ENCODE measurements around the gene ZNF474.
A peak's percentile ranks its signal among the peaks of the same experiment; 100 is the strongest.

ZNF474 gene

DNA sequence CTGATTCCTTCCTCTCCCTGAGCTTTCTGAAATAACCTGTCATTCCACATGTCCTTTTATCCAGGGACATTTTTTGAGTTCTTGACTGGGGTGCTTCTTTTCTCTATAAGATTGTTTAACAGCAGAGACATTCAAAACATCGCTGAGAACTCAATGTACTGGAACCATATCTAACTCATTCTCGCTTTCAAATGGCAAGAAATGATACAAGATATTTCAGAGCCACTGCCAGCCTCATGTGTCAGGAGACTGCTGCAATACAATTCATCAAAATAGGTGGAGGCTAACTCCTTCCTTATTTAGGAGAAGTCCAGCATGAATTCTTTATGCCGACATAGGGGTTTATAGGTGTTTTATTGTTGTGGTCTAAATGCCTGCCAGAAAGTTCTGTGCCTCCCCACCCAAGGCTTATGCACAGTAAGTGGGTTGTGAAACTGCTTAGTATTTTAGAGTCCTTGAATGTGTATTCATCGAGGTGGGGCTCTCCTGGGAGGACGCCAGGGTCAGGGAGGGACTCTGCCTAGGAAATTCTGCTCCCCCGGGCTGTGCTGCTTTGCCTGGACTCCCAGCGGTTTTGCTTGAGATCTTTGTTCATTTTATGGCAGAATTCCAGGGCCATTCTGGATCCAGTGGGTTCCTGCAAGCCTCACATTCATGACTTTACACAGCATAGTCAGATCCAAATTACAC is 53.9 kb downstream of the ZNF474 start:
- DNase-seq: no peak

DNA sequence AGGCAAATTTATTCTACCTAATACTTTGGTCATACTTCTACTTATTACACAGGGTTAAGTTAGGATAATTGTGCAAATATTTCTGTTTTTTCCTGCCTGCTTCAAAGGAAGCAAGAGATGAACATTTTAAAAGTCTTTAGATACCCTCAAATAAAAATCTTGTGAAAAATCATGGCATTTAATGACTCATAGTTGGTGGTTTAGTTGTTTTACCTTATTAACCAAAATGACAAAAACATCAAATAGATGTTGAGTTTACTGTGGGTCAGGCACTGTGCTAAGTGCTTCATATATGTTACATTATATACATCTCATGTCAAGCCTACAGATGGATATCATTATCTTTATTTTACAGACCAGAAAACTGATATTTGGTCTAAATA is 54.4 kb downstream of the ZNF474 start:
- DNase-seq: no peak

DNA sequence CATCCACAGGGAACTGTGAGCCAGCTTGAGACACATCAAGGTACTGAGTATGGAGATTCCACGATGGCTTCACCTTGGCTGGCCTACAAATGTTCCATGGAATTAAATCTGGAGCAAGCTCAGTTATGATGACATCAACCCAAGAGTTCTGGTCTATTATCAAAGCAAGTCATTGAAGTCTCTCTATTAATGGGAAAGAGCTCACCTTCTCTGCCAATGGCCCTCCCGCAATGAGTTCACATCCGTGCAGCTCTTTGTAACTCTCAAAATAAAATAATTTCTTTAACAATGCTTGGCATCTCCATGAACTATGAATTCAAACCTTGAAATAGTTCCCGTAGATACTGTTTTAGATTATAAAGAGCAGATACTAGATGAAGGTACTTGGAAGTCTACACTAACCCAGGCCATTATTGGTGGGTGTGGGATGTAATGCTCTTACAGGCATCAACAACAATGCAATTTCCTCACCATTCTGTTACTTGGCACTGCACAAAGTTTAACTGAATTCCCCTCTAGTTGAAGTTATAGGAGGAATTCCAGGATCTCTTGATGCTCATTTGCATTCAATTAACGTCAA is 55.4 kb downstream of the ZNF474 start:
- DNase-seq: no peak

DNA sequence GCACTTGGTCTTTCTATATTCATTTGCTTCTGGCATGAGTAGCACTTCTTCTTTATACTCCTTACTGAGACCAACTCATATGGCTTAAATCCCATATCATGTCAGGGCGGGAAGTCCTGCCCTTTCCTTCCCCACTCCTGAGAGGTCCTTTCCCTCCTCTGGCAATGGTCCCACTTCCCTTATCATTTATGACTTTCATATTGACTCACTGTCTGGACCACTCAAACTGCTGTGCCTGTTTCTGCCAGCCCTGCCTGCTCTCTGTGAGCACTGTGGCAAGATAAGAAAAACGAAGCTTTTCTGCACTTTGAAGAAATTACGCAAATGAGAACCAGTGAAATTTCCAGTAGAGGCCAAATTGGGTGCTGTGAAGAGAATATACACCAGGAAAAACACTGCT is 58.1 kb downstream of the ZNF474 start:
- peak; percentile 28 for DNase-seq

DNA sequence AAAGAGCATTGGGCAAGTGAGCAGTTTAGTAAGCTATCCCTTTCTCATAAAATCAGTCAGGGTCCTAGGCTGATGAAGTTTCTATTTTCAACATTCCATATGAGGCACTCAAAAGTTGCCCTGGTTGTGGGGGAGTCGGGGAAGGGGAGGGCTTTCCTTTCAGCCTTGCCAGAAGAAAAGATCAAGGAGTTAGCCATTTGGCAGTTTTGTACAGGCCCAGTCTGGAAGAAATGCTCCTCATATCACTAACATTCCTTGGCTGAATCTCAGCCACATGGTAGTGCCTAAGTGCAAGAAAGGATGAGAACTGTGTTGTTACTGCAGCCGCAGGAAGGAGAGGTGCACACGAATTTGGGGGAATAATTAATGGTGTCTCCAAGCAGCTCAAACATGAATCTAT is 60.8 kb downstream of the ZNF474 start:
- no peak for DNase-seq

DNA sequence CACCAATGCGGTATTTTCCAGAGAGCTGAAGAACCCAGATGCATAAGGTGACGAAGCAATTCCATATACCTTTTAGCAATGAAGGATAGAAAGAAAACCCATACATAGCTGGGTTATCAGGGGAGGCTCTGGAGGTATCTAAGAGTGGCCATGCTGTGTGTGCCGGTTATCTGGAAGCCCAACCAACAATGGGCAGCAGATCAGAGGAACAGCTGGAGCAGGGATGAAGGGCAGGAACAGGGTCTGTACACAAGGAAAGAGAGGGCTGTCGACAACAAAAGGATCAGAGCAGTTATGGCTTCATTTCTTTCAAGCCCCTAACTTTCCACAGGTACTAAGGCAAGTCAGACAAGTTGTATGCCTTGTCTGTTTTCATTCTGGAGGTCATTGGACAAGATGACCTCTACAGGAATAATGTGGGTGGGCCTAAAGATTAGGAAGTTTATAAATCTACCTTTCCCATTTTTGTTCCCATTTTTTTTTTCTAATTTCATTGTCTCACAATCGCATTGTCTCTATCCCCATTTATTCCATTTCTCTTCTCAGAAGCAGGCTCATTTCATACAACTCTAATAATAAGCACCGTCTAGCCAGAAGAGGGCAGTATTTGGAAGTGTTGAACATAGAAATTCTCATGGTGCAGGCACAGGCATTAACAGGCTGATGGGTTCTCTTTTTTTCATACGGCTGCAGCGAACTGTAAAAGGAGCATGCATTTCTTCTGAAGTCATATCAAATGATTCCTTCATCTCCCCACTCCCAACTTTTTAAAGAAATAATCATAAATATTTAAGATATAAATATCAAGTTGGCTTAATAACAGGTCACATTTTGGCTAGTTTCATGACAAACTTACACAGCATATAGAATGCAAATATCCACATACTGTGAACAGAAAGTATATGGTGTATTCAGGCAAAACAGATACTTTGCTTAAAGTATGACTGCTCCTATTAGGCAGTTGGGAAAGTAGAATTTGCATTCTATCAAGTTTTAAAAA is 63.5 kb downstream of the ZNF474 start:
- DNase-seq: peak; percentile 60

DNA sequence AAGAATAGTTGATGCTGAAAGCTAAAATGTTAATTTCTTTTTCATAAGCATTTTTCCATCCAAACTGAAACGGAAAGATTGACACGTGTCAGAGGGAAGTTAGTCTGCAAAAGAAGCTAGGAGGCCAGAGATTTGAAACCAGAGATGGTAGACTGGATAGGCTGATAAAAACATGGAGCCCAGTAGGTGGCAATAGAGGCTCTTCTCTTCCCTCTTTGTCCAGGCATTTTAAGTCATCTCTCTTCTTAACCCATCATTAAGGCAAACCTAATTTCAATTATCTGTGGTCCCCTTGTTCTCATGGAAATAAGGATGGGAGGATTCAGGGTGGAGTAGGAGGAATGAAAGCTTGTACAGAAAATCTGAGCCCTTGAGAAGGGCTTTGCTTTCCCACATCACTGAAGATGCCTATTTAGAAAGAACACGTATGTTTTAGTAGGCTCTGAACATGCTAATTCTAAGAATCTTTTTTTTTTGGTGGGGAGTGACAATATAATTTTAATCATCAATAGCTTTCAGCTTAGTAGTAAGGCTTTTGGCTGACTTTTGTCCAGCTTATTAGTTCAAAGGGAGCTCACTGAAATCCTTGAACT is 66.6 kb downstream of the ZNF474 start:
- DNase-seq: peak; percentile 26

DNA sequence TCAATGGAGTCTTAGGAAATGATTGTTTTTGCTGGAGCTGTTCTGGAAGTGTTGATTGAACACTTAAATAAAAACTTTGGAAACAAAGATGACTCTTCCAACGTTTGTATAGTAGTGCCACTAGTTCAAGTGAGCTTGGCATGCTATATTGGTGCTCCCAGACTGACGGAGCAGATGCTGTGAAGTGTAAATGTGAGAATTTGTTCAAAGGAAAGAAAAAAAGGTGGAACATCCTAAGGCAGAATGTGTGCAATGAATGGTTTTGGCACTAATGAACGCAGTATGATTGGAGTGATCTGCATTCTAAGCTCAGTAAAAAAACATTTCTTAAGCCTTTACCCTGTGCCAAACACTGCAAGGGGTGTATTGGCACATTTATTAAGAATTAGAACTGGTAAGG is 69.8 kb downstream of the ZNF474 start:
- no peak for DNase-seq

DNA sequence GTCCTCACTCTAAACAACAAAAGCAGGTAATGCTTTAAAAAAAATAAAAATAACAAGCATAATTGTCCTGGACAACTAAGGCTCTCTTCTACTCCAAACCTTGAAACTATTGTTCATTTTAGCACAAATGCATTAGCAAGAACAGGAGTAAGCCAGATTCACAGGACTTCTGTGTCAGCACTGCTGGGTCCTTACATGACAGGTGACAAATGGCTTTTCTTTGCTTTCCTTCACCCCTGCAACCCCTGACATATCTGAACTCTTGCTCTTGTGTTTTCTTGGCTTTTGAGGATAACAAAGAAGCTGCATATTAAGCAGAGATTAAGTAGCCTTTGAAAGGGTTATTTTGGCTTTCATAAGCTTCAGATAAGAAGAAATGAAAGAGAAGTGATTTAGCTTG is 71.1 kb downstream of the ZNF474 start:
- no peak for DNase-seq

DNA sequence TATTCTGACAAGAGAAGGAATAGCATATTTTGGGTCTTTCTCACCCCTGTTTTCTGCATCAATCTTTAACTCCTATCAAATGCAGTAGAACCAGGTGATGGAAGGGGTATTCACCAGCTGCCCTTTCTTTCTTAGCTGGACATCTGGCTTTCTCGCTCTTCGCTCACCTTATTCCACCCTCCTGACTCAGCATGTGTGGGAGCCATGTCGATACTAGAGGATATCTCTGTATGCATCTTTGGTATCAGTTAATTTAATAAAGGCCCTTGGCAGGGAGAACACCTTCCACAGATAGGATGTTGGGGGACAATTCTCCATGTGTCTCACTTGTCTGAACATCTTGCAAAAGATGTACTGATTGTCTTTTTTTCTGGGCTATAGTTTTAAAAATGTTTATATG is 71.5 kb downstream of the ZNF474 start:
- no peak for DNase-seq

DNA sequence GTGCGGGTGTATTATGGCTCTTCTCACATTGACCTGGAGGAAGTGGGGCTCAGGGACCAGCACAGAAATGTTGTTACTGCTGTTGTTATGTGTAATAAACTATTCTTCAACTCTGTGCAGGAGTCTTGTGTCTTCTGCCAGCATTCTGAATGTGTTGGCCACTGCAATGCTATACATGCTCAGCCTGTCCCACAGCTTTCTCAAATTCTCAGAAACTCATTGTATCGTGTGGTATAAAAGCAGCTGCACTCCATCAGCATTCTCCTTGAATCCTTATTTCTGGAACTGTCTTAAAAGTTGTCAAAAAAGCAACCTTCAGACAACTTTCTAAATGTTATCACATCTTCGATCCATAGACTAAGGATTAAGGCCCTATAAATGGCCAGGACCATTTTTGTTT is 72.0 kb downstream of the ZNF474 start:
- DNase-seq: no peak

DNA sequence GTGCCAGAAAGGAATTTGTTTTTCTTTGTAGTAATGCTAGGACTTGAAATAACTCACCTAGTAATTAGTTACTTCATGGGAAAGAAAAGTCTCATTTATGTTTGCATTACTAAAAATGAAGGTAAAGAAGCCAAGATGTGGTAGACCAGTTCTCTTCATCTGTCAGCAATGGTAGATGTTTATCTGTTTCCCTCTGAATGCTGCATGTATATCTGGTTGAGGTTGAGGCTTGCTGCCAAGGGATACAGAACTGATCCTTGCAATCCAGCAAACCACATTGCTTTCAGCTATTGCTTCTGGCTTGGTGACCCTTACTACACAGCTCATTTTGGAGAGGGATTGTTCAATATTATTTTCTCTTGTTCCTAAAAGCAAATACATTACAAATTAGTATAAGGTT is 73.6 kb downstream of the ZNF474 start:
- no peak for DNase-seq
